Tibial nerve (tissue), 4 donors: ENCODE data around the gene SLC6A6. TPM values are rescaled to one million over a fixed set of nuclear protein-coding genes. Genes with fewer than 3 reads are reported as not detected.
A peak's percentile ranks its signal among the peaks of the same experiment; 100 is the strongest.

ENCODE experiments used
- DNase-seq, 2 donors: peaks; one replicate each; pipeline ENCODE4 v3.0.0-alpha.2; 2019; ENCODE audit warnings: low spot score in 2 of 2
- H3K27ac ChIP-seq, 4 donors: fragments of 200-600 bp; sonication (generic) in 3 of 4; one replicate each; pipeline ENCODE4 v1.5.1; 2017 to 2019; ENCODE audit warnings: mild to moderate bottlenecking in 1 of 4
- H3K27me3 ChIP-seq, 2 donors: fragments of 200-600 bp; sonication (generic) in 1 of 2; one replicate each; pipeline versions ENCODE4 v1.5.1 to v1.6.0; 2017 to 2019
- H3K36me3 ChIP-seq, 3 donors: fragments of 200-600 bp; sonication (generic); one replicate each; pipeline ENCODE4 v1.5.1; 2018 to 2019
- H3K4me1 ChIP-seq, 4 donors: fragments of 200-600 bp; sonication (generic) in 3 of 4; one replicate each; pipeline ENCODE4 v1.5.1; 2017 to 2019
- H3K4me3 ChIP-seq, 4 donors: fragments of 200-600 bp; sonication (generic) in 3 of 4; one replicate each; pipeline ENCODE4 v1.5.1; 2017 to 2019; ENCODE audit warnings: mild to moderate bottlenecking in 1 of 4, moderate library complexity in 1 of 4
- H3K9me3 ChIP-seq, 4 donors: fragments of 200-600 bp; sonication (generic) in 3 of 4; one replicate each; pipeline ENCODE4 v1.5.1; 2017 to 2019
- CTCF ChIP-seq, 5 experiments: fragments of 200-600 bp in 3 of 5; fragments of 450-650 bp in 2 of 5; sonication (generic) in 3 of 5; IDR thresholded peaks; one replicate each; pipeline ENCODE4 v1.5.1; 2016 to 2019; ENCODE audit warnings: antibody characterized with exemption in 5 of 5, mild to moderate bottlenecking in 3 of 5, moderate library complexity in 2 of 5
- EP300 ChIP-seq, 2 donors: sonication (generic); formaldehyde crosslinking; IDR thresholded peaks; one replicate each; pipeline ENCODE4 v1.6.1; 2017; ENCODE audit warnings: antibody characterized with exemption in 2 of 2, mild to moderate bottlenecking in 1 of 2
- POLR2A ChIP-seq, 2 donors: fragments of 450-650 bp; IDR thresholded peaks; one replicate each; pipeline ENCODE4 v1.6.1; 2017; ENCODE audit warnings: antibody characterized with exemption in 2 of 2, mild to moderate bottlenecking in 2 of 2, moderate library complexity in 2 of 2
- WGBS, 2 donors: methylation state at CpG; one replicate each; pipeline ENCODE4 v1.1.5; 2018; 5-methylcytosine and 5-hydroxymethylcytosine counted together
- total RNA-seq, 4 donors: library from RNA; depleted of rRNA; stranded (reverse); fragments of >200 nt; gene quantifications; one replicate each; pipeline ENCODE4 v1.1.0, GENCODE V29; 2016

Gene SLC6A6
- total RNA-seq, 4 donors from 2014 or later, result 11.8 to 24.9 (median 13.5) TPM

GRCh38 chr3:14445773-14446172, 43.4 kb downstream of the SLC6A6 start:
- H3K27ac ChIP-seq, result no peak overlapping the region
- no peaks in the 10 kb centered on the region for H3K27me3 ChIP-seq
- TF ChIP-seq EP300 (IDR thresholded peaks at IDR 0.05), result no peak
- TF ChIP-seq POLR2A (IDR thresholded peaks at IDR 0.05), result no peak
- TF ChIP-seq CTCF (IDR thresholded peaks at IDR 0.05), result no peak
- peaks cover 0 to 12% (median 2%) of the 10 kb centered on the region in 4 donors for H3K4me1 ChIP-seq
- DNase-seq, result no peak
- H3K4me3 ChIP-seq, result no peak overlapping the region
- WGBS, 2 donors, result 95 to 97% methylated on average over 4 of the region's 4 CpGs
- peaks cover 0 to 52% (median 16%) of the 10 kb centered on the region in 3 donors for H3K36me3 ChIP-seq
- no peaks in the 10 kb centered on the region for H3K9me3 ChIP-seq

- H3K9me3 ChIP-seq, result no peaks in the 10 kb centered on the region
Measured at GRCh38 chr3:14446988-14447570, 44.7 kb downstream of the SLC6A6 start.

GRCh38 chr3:14448063-14448462, 45.7 kb downstream of the SLC6A6 start:
- TF ChIP-seq EP300 (IDR thresholded peaks at IDR 0.05) (no peak), POLR2A (IDR thresholded peaks at IDR 0.05) (no peak)
- 94 to 96% methylated on average over 4 of the region's 4 CpGs for WGBS, 2 donors
- Histone ChIP-seq H3K4me3 (no peak overlapping the region), H3K27me3 (no peaks in the 10 kb centered on the region), H3K27ac (no peak overlapping the region), H3K36me3 (peaks cover 0 to 53% (median 16%) of the 10 kb centered on the region in 3 donors), H3K9me3 (no peaks in the 10 kb centered on the region), H3K4me1 (peaks cover 0 to 18% (median 11%) of the 10 kb centered on the region in 4 donors)
- DNase-seq, result no peak

More at GRCh38 chr3:14446988-14447570, 44.7 kb downstream of the SLC6A6 start:
- Histone ChIP-seq H3K4me1 (peaks cover 0 to 8% (median 4%) of the 10 kb centered on the region in 4 donors), H3K27me3 (no peaks in the 10 kb centered on the region), H3K4me3 (no peak overlapping the region), H3K36me3 (peaks cover 0 to 53% (median 16%) of the 10 kb centered on the region in 3 donors), H3K27ac (no peak overlapping the region)
- no peak for DNase-seq
- TF ChIP-seq POLR2A (IDR thresholded peaks at IDR 0.05) (no peak), CTCF (IDR thresholded peaks at IDR 0.05) (no peak), EP300 (IDR thresholded peaks at IDR 0.05) (no peak)
- 95 to 100% methylated on average over 1 of the region's 1 CpG for WGBS, 2 donors

- no peak for TF ChIP-seq POLR2A (IDR thresholded peaks at IDR 0.05)
- no peak for TF ChIP-seq EP300 (IDR thresholded peaks at IDR 0.05)
- TF ChIP-seq CTCF (IDR thresholded peaks at IDR 0.05), result no peak
- Histone ChIP-seq H3K36me3 (peaks cover 0 to 50% (median 16%) of the 10 kb centered on the region in 3 donors), H3K4me1 (peaks cover 0 to 26% (median 11%) of the 10 kb centered on the region in 4 donors), H3K9me3 (no peaks in the 10 kb centered on the region), H3K27ac (no peak overlapping the region), H3K4me3 (no peak overlapping the region), H3K27me3 (no peaks in the 10 kb centered on the region)
- WGBS, 2 donors, result 70 to 75% methylated on average over 14 to 15 of the region's 15 CpGs
- DNase-seq, result no peak
Measured at GRCh38 chr3:14448756-14449727, 46.6 kb downstream of the SLC6A6 start.

GRCh38 chr3:14450506-14450905, 48.1 kb downstream of the SLC6A6 start:
- TF ChIP-seq CTCF (IDR thresholded peaks at IDR 0.05) (no peak), EP300 (IDR thresholded peaks at IDR 0.05) (no peak), POLR2A (IDR thresholded peaks at IDR 0.05) (no peak)
- DNase-seq, result no peak
- H3K36me3 ChIP-seq, result peaks cover 0 to 47% (median 16%) of the 10 kb centered on the region in 3 donors
- no peaks in the 10 kb centered on the region for H3K9me3 ChIP-seq
- no peak overlapping the region for H3K4me3 ChIP-seq
- 90 to 95% methylated on average over 3 of the region's 3 CpGs for WGBS, 2 donors
- peaks cover 0 to 31% (median 11%) of the 10 kb centered on the region in 4 donors for H3K4me1 ChIP-seq
- H3K27me3 ChIP-seq, result no peaks in the 10 kb centered on the region
- H3K27ac ChIP-seq, result peak overlapping the region in 1 of 4 donors; percentile 13
